ENCODE results near the gene PAAF1.

PAAF1 gene

DNA sequence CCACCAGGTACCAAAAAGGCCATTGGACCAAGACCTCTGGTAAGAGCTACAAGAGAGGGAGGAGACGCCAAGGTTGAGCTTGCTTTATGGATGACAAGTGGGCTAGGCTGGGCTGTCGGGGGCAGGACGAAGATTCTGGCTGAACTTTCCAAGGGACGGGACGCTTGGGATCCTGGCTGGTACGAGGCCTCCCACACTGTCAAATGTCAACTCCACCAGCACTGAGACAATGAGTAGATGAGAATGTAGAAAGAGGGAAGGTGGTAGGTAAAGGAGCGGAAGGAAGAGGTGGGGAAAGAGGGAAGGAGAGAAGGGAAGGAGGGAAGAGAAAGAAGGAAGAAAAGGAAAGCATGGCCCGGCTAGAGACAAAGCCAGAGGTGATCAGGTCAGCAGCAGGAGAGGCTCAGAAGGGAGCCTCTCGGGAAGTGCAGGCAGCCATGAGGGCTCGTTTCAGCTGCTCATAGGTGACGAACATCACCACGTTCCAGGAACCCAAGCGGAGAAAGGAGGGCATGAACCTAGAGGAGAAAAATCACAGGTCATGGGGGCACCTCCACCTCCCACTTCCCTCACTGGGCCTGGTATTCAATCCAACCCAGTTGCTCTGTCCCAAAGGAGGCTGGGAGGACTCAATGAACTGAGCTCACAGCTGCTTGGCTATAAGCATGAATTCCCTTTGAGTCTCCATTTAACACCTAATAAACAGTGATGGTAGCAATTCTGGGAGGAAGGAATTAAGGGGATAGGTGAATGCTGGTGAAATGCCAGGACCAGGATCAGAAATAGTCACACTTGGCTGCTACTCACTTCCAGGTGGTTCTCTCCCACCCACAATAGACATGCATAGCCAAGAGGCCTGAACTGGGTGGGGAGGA is 98.0 kb downstream of the PAAF1 start:
- no peak for DNase-seq

DNA sequence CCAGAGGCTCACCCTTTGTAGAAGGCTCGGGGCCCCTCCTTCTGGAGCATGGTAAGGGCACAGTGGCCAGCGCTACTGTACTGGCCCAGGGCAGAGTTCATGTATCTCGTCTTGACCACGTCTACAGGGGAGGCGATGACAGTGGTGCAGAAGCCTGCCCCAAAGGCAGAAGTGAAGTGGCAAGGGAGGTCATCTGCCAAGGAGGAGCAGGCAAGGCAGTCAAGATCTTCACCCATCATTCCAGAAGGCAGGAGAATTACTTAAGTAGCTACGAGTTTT is 98.6 kb downstream of the PAAF1 start:
- DNase-seq = no peak

DNA sequence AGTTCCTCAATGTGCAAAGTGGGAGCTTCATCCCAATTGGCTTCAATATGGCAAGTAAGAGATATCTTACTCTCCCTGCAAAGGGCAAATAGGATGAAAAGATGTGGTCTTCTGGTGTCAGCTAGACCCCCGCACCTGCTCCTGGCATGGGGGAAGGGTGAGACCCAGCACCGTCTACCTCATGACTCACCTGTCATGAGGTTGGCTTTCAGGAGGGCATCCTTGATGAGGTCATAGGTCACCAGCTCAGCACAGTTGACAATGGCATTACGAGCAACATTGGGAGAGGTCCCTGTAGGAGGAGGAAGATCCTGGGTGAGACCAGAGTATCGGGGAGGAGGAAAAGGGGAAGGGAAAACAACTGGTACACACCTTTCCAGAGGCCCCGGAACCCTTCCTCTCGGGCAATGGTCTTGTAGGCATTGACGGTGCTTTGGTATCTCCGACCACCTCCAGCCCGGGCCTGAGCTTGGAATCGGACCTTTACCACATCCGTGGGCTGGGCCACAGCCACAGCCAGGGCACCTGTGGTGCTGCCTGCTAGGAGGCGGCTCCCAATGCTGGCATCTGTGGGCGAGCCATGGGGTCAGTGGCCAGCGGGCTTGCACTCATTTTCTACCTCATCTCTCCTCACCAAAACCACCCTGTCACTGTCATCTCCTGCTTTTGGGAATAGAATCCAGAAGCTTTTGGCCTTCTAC is 99.8 kb downstream of the PAAF1 start:
- no peak for DNase-seq

DNA sequence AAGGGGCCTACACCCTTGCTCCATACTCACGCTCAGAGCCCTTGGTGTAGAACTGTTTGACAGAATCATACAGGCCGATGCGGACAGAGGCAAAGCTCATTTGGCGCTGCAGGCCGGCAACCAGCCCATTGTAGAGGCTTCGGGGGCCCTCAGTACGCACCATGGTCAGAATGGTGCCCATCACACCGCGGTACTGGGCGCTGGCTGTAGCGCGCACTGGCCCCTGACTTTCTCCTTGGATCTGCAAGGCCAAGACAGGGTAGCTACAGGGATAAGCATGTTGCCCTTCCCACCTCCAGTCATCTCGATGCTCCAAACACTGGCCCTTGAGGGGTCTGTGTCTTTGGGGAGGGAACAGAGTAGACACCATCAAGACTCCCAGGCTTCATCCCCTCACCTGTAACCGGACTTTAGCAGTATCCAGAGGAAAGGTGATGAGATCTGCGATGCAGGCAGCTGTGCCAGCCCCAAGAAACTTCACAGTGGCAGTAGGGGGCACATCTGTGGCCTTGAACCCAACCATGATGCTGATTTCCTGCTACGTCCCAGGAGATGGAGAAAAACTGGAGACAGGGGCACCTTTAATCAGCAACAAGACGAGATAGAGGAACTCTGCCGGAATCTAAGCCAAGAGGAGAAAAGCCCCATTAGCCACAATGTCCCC is 101.2 kb downstream of the PAAF1 start:
- DNase-seq = no peak

DNA sequence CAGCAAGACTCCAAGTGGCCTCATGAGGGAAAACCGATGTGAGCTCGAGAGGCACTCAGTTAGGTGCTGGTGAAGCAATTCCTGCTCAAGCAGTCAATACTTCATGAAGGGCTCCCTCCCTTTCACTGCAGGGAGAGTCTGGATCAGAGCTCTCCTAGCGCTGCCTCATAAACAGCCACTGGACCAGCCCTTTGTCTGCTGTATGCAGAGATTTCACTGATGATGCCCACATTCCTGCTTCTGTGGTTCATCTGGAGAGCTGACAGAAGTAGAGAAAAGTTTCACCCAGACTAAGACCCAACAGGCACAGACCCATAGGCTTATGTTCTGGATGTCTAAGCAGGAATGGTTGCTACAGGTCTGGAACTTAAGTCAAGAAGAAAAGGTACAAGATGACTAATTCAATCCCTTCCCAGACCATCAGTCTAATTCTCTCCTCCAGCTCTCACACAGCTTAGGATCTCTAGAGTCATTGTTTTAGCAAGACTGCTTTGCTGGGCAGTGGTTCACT is 101.8 kb downstream of the PAAF1 start:
- DNase-seq = no peak

DNA sequence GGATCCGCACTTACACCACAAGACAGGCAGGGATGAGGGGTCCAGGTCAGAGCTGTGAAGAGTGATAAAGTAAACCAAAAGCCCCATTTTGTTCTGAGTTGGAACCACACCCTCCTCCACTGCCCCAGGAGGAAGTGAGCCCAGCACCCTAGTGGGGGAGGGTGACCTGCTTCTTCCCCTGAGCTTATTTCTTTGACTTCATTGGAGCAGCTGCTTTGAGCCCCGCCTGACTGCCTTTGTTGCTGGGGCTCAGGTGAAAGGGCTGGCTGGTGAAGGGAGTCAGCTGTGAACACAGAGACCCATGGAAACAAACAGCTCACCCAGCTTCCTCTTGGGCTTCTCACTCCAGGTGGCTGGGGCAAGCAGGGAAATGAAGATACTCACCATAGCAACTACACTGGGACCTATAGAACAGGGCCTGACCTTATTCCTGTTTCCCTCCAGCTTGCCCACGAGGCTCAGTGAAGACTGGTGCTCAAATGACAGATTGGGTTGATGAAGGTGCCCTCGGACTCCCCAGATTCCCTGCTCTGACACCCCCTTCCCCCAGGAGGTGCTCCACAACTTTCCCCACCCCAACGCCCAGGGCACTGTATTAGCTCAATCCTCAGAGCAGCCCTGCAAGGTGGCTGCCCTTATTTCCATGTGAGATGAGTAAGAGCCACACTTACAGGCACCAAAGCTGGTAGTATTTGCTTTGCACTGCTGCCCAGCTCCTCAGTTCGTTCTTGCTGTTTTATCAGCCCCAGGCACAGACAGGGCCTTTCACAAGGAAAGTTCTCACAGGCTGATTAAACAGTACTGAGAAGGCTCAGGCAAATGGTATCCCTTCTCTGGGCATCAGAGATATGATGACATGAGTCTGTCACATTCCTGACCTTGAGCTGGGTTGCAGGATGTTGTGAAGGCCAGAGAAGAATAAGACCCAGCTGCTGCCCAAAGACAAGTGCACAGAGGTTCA is 103.5 kb downstream of the PAAF1 start:
- peak; percentile 90 for DNase-seq

Data from activated effector memory CD4-positive, alpha-beta T cell treated with anti-CD3 and anti-CD28 coated beads, Interleukin-2, amount 50 U/mL, for 16 hours (primary cell).